Measurements from ENCODE around the gene SMPD1.

The SMPD1 gene

DNA sequence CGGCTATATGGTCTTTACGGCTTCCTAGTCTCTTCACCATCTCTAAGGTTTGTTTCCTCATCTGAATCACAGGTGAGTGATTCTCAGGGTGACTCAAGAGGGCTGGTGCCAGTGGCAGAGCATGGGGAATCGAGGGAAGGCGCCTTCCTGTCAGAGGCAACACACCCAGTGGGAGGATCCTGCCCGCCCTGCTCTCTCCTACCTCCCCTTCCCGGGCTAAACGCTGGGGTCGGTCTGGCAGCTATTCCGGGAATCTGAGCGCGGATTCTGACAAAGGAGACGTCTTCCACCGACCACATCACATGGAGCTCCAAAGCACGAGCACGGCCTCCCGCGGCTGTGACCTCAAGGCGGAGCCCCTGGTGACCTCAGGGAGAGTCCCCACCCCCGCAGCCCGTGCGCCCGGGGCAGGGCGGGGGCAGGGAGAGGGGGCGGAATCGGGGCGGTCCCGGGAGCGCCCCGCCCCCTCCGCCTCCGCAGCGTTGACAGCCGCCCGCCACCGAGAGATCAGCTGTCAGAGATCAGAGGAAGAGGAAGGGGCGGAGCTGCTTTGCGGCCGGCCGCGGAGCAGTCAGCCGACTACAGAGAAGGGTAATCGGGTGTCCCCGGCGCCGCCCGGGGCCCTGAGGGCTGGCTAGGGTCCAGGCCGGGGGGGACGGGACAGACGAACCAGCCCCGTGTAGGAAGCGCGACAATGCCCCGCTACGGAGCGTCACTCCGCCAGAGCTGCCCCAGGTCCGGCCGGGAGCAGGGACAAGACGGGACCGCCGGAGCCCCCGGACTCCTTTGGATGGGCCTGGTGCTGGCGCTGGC lies at the start of gene SMPD1:
TSS of gene SMPD1 (plus strand) at position 570 of the 813 bp plus-strand sequence. CDS start at position 695, 125 bp downstream.
- H3K27ac Mint-ChIP-seq = peak within 1 kb of the TSS; percentile 97
- H3K4me3 Mint-ChIP-seq = peak within 1 kb of the TSS; percentile 93

DNA sequence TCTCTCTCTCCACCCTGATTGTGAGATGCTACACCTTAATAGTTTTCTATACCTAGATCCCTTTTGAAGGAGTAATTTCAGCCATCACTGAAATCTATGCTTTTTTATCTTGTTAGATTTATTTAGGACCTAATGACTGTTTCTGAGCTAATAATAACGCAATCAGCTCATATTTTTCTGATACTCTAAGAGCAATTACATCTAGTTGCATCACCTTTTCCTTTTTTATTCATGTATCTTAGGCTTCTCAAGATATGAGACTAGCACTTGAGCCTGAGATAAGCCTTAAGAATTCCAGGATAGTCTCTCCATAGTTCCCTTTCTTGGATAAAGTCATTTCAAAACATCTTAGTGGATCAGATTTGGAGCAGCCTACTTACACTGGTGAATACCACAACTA lies 44.9 kb upstream of the SMPD1 start:
- H3K9me3 Mint-ChIP-seq = no peaks in the 10 kb centered on the region

More for the DNA sequence above, at the start of gene SMPD1:
- no peaks in the 10 kb centered on the region for H3K9me3 Mint-ChIP-seq
- H3K4me1 Mint-ChIP-seq (ENCODE audit: low read depth) = peaks cover 26% of the 10 kb centered on the region
- H3K36me3 Mint-ChIP-seq (ENCODE audit: low read depth) = peaks cover 16% of the 10 kb centered on the region
- peaks cover 19% of the 10 kb centered on the region for H3K27me3 Mint-ChIP-seq (ENCODE audit: low read depth)

GRCh38 chr11:6350043-6350442 lies 40.2 kb upstream of the SMPD1 start:
- Mint-ChIP-seq H3K9me3 (no peaks in the 10 kb centered on the region), H3K27me3 (ENCODE audit: low read depth) (no peaks in the 10 kb centered on the region), H3K27ac (no peak overlapping the region), H3K36me3 (ENCODE audit: low read depth) (no peaks in the 10 kb centered on the region), H3K4me3 (no peak overlapping the region), H3K4me1 (ENCODE audit: low read depth) (peaks cover 3% of the 10 kb centered on the region)

More for the DNA sequence above, 44.9 kb upstream of the SMPD1 start:
- no peak overlapping the region for H3K4me3 Mint-ChIP-seq
- H3K27me3 Mint-ChIP-seq (ENCODE audit: low read depth) = no peaks in the 10 kb centered on the region
- H3K36me3 Mint-ChIP-seq (ENCODE audit: low read depth) = no peaks in the 10 kb centered on the region
- H3K4me1 Mint-ChIP-seq (ENCODE audit: low read depth) = no peaks in the 10 kb centered on the region
- no peak overlapping the region for H3K27ac Mint-ChIP-seq

DNA sequence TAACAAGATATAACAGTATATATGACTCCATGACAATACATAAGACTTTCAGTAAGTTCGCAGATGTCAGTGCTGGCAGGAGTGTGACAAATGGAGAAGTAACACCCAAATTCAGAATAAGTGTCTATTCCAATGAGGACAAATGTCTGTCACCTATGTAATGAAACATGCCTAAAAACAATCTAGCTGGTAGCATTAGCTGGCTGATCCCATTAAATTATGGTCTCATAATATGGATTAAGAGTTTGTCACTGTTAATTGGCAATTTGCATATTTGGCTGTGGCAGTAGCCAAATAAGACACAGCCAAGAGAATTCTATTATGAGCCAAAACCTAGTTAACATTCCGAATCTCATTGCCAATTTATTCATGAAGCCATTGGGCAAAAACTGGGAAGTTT lies 39.8 kb upstream of the SMPD1 start:
- H3K4me3 Mint-ChIP-seq = no peak overlapping the region
- H3K27me3 Mint-ChIP-seq (ENCODE audit: low read depth) = no peaks in the 10 kb centered on the region
- no peak overlapping the region for H3K27ac Mint-ChIP-seq
- H3K9me3 Mint-ChIP-seq = no peaks in the 10 kb centered on the region
- H3K4me1 Mint-ChIP-seq (ENCODE audit: low read depth) = peaks cover 3% of the 10 kb centered on the region
- H3K36me3 Mint-ChIP-seq (ENCODE audit: low read depth) = no peaks in the 10 kb centered on the region

DNA sequence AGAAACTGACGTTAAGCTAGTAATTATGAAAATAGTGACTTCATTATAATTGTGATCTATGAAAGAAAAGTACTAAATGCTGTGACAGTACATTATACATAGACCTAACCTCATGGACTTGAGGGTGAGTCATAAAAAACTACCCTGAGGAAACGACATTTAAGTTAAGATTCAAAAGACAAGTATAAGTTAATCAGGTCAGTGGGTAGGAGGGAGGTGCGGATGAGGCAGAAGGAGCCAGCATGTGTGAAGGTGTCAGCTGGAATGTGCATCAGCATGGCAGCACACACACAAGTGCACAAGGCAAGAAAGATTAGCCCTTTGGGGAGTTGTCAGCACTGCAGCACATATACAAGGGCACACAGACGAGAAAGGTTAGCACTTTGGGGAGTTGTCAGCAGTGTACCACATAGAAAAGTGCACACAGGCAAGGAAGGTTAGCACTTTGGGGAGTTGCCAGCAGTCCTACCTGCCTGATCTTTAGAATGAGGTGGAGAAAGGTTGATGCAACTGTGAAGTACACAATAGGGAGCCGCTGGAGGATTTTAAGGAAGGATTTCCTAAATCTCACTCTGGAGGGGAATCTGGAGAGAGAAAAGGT lies 38.4 kb upstream of the SMPD1 start:
- peak overlapping the region; percentile 37 for H3K27ac Mint-ChIP-seq
- H3K36me3 Mint-ChIP-seq (ENCODE audit: low read depth) = no peaks in the 10 kb centered on the region
- no peaks in the 10 kb centered on the region for H3K9me3 Mint-ChIP-seq
- H3K4me1 Mint-ChIP-seq (ENCODE audit: low read depth) = peaks cover 3% of the 10 kb centered on the region
- H3K27me3 Mint-ChIP-seq (ENCODE audit: low read depth) = no peaks in the 10 kb centered on the region
- H3K4me3 Mint-ChIP-seq = no peak overlapping the region

- Mint-ChIP-seq H3K36me3 (ENCODE audit: low read depth) (no peaks in the 10 kb centered on the region), H3K9me3 (no peaks in the 10 kb centered on the region), H3K4me1 (ENCODE audit: low read depth) (peaks cover 3% of the 10 kb centered on the region), H3K27ac (no peak overlapping the region), H3K4me3 (no peak overlapping the region), H3K27me3 (ENCODE audit: low read depth) (no peaks in the 10 kb centered on the region)
These were observed 36.8 kb upstream of the SMPD1 start for GRCh38 chr11:6353367-6353987.

DNA sequence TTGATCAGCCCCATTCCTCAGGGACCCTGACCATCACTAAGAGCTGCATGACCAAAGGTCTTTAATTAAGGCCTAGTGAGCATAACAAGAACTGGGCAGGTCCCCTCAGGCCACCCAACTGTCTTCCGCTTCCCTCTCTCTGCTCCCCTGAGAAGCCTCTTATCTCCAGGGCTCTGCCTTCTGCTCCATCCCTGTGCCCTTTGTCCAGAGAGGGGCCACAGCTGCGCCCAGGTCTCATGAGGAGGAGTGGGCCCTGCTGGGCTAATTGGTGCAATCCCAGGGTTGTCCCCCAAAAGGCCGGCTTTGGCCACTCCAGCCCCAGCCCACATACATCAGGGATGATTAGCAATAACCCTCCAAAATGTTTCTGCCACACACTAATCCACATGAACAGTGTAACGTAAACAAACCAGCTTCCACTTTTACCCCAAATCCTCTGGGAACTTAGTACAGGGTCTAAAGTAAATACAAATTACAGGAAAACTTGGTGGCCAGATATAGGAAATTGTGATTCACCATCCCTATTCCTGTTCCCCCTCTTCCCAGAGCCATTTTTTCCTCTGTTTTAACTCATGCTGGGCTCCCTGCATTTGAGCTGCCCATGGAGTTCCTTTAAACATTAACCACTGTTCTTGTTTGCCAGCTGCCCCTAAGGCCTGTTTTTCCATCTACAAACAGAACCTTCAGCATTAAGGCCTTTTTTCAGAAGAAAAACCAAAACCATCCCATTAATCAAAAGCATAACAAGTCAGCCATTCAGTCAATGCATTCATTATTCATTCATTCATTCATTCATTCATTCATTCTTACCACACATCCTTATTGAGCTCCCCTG lies 35.4 kb upstream of the SMPD1 start:
- no peaks in the 10 kb centered on the region for H3K36me3 Mint-ChIP-seq (ENCODE audit: low read depth)
- H3K4me1 Mint-ChIP-seq (ENCODE audit: low read depth) = peaks cover 3% of the 10 kb centered on the region
- no peaks in the 10 kb centered on the region for H3K27me3 Mint-ChIP-seq (ENCODE audit: low read depth)
- no peak overlapping the region for H3K27ac Mint-ChIP-seq
- no peaks in the 10 kb centered on the region for H3K9me3 Mint-ChIP-seq
- H3K4me3 Mint-ChIP-seq = no peak overlapping the region

DNA sequence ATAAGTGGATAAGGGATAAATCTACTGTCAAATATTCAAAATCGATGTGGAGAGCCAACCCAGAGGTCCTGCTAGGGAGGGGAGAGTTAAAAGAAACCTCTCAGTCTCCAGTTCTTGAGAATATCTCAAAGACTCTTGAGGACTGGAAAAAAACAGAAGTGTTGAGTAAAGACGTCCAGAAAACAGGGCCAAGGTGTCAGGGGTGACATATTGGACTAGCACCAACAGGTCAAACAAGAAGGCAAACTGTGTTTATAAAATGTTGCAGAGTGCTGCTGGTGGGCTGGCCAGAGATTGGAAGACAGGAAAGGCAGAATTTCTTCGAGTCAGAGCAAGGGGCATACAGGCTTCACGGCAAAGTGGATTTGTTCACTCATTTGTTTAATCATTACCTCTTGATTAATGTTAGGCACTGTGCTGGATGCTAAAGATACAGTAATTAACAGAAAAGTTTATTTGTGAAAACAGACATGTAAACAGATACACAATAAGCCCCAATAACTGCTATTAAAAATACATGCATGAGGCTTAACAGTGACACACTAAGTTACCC lies 33.7 kb upstream of the SMPD1 start:
- H3K27ac Mint-ChIP-seq = no peak overlapping the region
- no peak overlapping the region for H3K4me3 Mint-ChIP-seq
- H3K36me3 Mint-ChIP-seq (ENCODE audit: low read depth) = no peaks in the 10 kb centered on the region
- no peaks in the 10 kb centered on the region for H3K27me3 Mint-ChIP-seq (ENCODE audit: low read depth)
- H3K4me1 Mint-ChIP-seq (ENCODE audit: low read depth) = peaks cover 3% of the 10 kb centered on the region
- no peaks in the 10 kb centered on the region for H3K9me3 Mint-ChIP-seq

DNA sequence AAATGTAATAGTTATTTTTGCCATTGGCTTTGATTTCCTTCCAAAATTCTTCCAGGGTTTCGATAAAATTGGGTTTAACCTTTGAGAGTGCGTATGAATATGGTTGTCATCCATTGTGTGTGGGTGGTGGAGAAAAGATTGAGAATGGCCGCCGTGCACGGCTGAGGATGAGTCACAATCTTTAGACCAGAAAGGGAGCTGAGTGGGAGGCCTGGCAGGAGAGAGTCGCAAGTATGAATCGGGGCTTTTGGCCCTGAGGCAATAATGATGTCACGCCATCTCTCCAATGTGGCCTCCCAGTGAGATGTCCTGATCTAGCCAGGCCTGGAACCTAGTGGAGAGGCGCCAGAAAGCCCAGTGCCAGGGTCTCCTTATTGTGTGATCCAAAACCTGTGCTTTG lies 33.1 kb upstream of the SMPD1 start:
- Mint-ChIP-seq H3K27ac (no peak overlapping the region), H3K27me3 (ENCODE audit: low read depth) (no peaks in the 10 kb centered on the region), H3K36me3 (ENCODE audit: low read depth) (no peaks in the 10 kb centered on the region), H3K4me3 (no peak overlapping the region), H3K4me1 (ENCODE audit: low read depth) (no peaks in the 10 kb centered on the region), H3K9me3 (no peaks in the 10 kb centered on the region)

DNA sequence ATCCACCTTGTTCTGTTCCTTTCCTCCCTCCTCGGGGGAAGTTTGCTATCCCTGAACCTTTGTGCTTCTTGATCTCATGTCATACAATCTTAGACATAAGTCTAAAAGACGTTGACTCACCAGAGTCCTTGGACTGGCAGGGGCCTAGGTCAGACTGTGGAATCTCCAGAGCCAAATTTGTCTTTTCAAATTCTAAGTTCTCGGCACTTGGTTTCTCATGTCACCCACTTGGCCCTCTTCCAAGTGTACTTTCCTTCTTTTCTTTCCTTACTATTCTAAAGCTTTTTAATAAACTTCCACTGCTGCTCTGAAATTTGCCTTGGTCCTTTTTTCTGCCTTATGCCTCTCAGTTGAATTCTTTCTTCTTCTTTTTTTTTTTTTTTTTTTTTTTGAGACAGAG lies 30.1 kb upstream of the SMPD1 start:
- H3K27ac Mint-ChIP-seq = no peak overlapping the region

DNA sequence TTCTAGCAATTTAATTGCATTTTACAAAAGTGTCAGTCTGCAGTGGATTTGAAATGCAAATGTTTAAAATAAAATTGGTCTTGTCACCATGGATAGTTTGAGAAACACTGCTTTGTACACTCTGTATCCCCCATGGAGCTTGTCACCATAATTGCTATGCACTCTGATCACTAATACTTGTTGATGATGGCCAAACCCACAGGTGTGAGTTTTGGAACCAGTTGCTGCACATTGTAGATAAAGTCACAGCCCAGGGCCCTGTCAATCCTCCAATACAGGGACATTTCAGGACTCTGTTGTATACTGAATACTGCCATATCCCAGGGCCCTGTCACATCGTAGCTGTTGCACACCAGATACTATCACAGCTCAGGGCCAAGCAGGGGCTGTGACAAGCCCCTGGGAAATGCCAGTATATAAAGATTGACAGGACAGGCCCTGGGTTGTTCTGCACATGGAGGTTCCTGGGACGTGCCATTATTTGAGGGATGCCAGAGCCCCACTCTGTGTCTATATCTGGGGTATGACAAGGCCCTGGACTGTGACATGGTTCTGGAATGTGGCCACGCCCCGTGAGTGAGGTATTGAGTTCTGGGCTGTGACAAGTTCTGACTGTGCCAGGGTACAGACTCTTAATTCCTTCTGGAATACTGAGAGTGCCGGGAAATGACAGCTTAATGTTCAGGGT lies 27.9 kb upstream of the SMPD1 start:
- no peak overlapping the region for H3K27ac Mint-ChIP-seq
- H3K9me3 Mint-ChIP-seq = no peaks in the 10 kb centered on the region
- H3K27me3 Mint-ChIP-seq (ENCODE audit: low read depth) = no peaks in the 10 kb centered on the region
- H3K36me3 Mint-ChIP-seq (ENCODE audit: low read depth) = no peaks in the 10 kb centered on the region
- no peak overlapping the region for H3K4me3 Mint-ChIP-seq
- H3K4me1 Mint-ChIP-seq (ENCODE audit: low read depth) = no peaks in the 10 kb centered on the region

More for the DNA sequence above, 30.1 kb upstream of the SMPD1 start:
- no peaks in the 10 kb centered on the region for H3K36me3 Mint-ChIP-seq (ENCODE audit: low read depth)
- no peaks in the 10 kb centered on the region for H3K4me1 Mint-ChIP-seq (ENCODE audit: low read depth)
- H3K9me3 Mint-ChIP-seq = no peaks in the 10 kb centered on the region
- no peaks in the 10 kb centered on the region for H3K27me3 Mint-ChIP-seq (ENCODE audit: low read depth)
- no peak overlapping the region for H3K4me3 Mint-ChIP-seq

GRCh38 chr11:6362873-6363678 lies 27.2 kb upstream of the SMPD1 start:
- no peaks in the 10 kb centered on the region for H3K36me3 Mint-ChIP-seq (ENCODE audit: low read depth)
- H3K4me3 Mint-ChIP-seq = no peak overlapping the region
- no peaks in the 10 kb centered on the region for H3K27me3 Mint-ChIP-seq (ENCODE audit: low read depth)
- H3K4me1 Mint-ChIP-seq (ENCODE audit: low read depth) = no peaks in the 10 kb centered on the region
- no peaks in the 10 kb centered on the region for H3K9me3 Mint-ChIP-seq
- no peak overlapping the region for H3K27ac Mint-ChIP-seq

GRCh38 chr11:6365659-6366058 lies 24.6 kb upstream of the SMPD1 start:
- H3K36me3 Mint-ChIP-seq (ENCODE audit: low read depth) = no peaks in the 10 kb centered on the region
- no peaks in the 10 kb centered on the region for H3K9me3 Mint-ChIP-seq
- H3K27me3 Mint-ChIP-seq (ENCODE audit: low read depth) = no peaks in the 10 kb centered on the region
- H3K27ac Mint-ChIP-seq = no peak overlapping the region
- no peak overlapping the region for H3K4me3 Mint-ChIP-seq
- H3K4me1 Mint-ChIP-seq (ENCODE audit: low read depth) = no peaks in the 10 kb centered on the region
